Activated CD8-positive, alpha-beta memory T cell treated with anti-CD3 and anti-CD28 coated beads for 36 hours (primary cell): ENCODE data around the gene SMCO1. TPM values are rescaled to one million over a fixed set of nuclear protein-coding genes. Genes with fewer than 3 reads are reported as not detected.

Source experiments
- total RNA-seq, 2 experiments: library from RNA; stranded (reverse); gene quantifications; one replicate each; pipeline ENCODE4 v1.2.3, GENCODE V29; 2021

Gene SMCO1
- total RNA-seq, 2 experiments from 2014 or later = not detected

Other genes starting within 250 kb of the SMCO1 start
- gene PCYT1A, start 227.6 kb downstream of the SMCO1 start, total RNA-seq = 10 to 100 TPM; 52.9 to 53.8 TPM
- 1 to 10 TPM; 6.6 to 8.8 TPM for gene DYNLT2B, start 197.1 kb downstream of the SMCO1 start, total RNA-seq
- gene TM4SF19, start 177.0 kb downstream of the SMCO1 start, total RNA-seq = not detected
- 10 to 100 TPM; 51.1 to 63.0 TPM for gene UBXN7, start 82.9 kb downstream of the SMCO1 start, total RNA-seq
- gene RNF168, start 11.6 kb downstream of the SMCO1 start, total RNA-seq = 10 to 100 TPM; 23.4 to 23.5 TPM
- gene WDR53, start 53.2 kb upstream of the SMCO1 start, total RNA-seq = 10 to 100 TPM; 24.4 to 30.3 TPM
- 10 to 100 TPM; 28.5 to 28.9 TPM for gene FBXO45, start 53.3 kb upstream of the SMCO1 start, total RNA-seq
- 10 to 100 TPM; 21.9 to 23.6 TPM for gene NRROS, start 124.3 kb upstream of the SMCO1 start, total RNA-seq
- gene CEP19, start 196.9 kb upstream of the SMCO1 start, total RNA-seq = 1 to 10 TPM; 4.8 to 5.4 TPM
- 10 to 100 TPM; 43.5 to 47.8 TPM for gene PIGX, start 197.0 kb upstream of the SMCO1 start, total RNA-seq
- gene PAK2, start 224.5 kb upstream of the SMCO1 start, total RNA-seq = 10 to 100 TPM; 73.8 to 78.4 TPM